IMR-90 (cell line): Measurements from ENCODE around the gene ASTN2. TPM values are rescaled to one million over a fixed set of nuclear protein-coding genes. Genes with fewer than 3 reads are reported as not detected.
A peak's percentile ranks its signal among the peaks of the same experiment; 100 is the strongest.

Source experiments
- ATAC-seq: fragments of 200-7000 bp; cut with Tn5 transposase; 2 replicates; pipeline ENCODE4 v1.9.1; 2020; ENCODE audit warnings: low read depth, mild to moderate bottlenecking, moderate library complexity
- BruUV-seq: library from RNA; stranded (reverse); fragments of 400-500 nt; replicated peaks from 2 replicates; lab custom pipeline; 2021; lab: Mats Ljungman, UMichigan
- CTCF ChIA-PET: fragments of 300-600 bp; formaldehyde crosslinking; extraction: SDS; loops from one replicate; lab custom pipeline; 2021; ENCODE audit warnings: antibody characterized with exemption; lab: Yijun Ruan, JAX
- POLR2A ChIA-PET: fragments of 300-600 bp; sonication (Branson Sonifier 250); formaldehyde crosslinking; loops from one replicate; lab custom pipeline; 2022; ENCODE audit warnings: antibody characterized with exemption; ENCODE audit not compliant: unreplicated experiment; lab: Charles Lee
- DNase-seq: peaks from one replicate; pipeline ENCODE4 v3.0.0; 2013
- H2AFZ ChIP-seq: replicated peaks from 2 replicates; pipeline ENCODE3; 2013; ENCODE audit warnings: low read length, mild to moderate bottlenecking; ENCODE audit not compliant: poor library complexity
- H2AK5ac ChIP-seq: 2 replicates; pipeline ENCODE4 v1.6.1; 2013; ENCODE audit warnings: low read depth, low read length, inconsistent platforms
- H2AK9ac ChIP-seq: replicated peaks from 2 replicates; pipeline ENCODE3; 2013; ENCODE audit warnings: mild to moderate bottlenecking, low read depth, low read length, moderate library complexity; ENCODE audit not compliant: poor library complexity
- H2BK120ac ChIP-seq: 2 replicates; pipeline ENCODE4 v1.6.1; 2013; ENCODE audit warnings: low read depth, low read length, inconsistent platforms
- H2BK15ac ChIP-seq: 3 replicates; pipeline ENCODE4 v1.6.1; 2013; ENCODE audit warnings: low read depth, low read length, inconsistent platforms
- H2BK20ac ChIP-seq: 2 replicates; pipeline ENCODE4 v1.6.1; 2013; ENCODE audit warnings: low read depth, mild to moderate bottlenecking, inconsistent platforms, low read length, moderate library complexity
- H2BK5ac ChIP-seq: 2 replicates; pipeline ENCODE4 v1.6.1; 2013; ENCODE audit warnings: mild to moderate bottlenecking, low read depth, low read length, inconsistent platforms; ENCODE audit not compliant: poor library complexity, severe bottlenecking
- H3K14ac ChIP-seq: replicated peaks from 2 replicates; pipeline ENCODE4 v1.6.1; 2013; ENCODE audit warnings: low read depth, low read length, inconsistent platforms
- H3K18ac ChIP-seq: 2 replicates; pipeline ENCODE4 v1.6.1; 2013; ENCODE audit warnings: low read depth, low read length, control low read depth
- H3K23ac ChIP-seq: 2 replicates; pipeline ENCODE4 v1.6.1; 2013; ENCODE audit warnings: low read depth, low read length, inconsistent platforms
- H3K27ac ChIP-seq: 2 replicates; pipeline ENCODE4 v1.5.1; 2013; ENCODE audit warnings: mild to moderate bottlenecking, control low read depth, low read length; ENCODE audit not compliant: insufficient read depth
- H3K27me3 ChIP-seq: 2 replicates; pipeline ENCODE4 v1.6.1; 2013; ENCODE audit warnings: low read length; ENCODE audit not compliant: control insufficient read depth, insufficient read depth
- H3K36me3 ChIP-seq: 2 replicates; pipeline ENCODE4 v1.6.1; 2013; ENCODE audit warnings: low read length, mixed read lengths; ENCODE audit not compliant: control insufficient read depth, insufficient read depth
- H3K4ac ChIP-seq: 2 replicates; pipeline ENCODE4 v1.6.1; 2013; ENCODE audit warnings: low read depth, low read length, inconsistent platforms
- H3K4me1 ChIP-seq: 2 replicates; pipeline ENCODE4 v1.6.1; 2013; ENCODE audit warnings: low read length, mixed read lengths; ENCODE audit not compliant: control insufficient read depth, insufficient read depth
- H3K4me2 ChIP-seq: 2 replicates; pipeline ENCODE4 v1.6.1; 2013; ENCODE audit warnings: low read depth, mild to moderate bottlenecking, control low read depth, low read length, moderate library complexity
- H3K4me3 ChIP-seq: 2 replicates; pipeline ENCODE4 v1.5.1; 2013; ENCODE audit warnings: low read depth, mild to moderate bottlenecking, control low read depth, low read length, moderate library complexity; ENCODE audit not compliant: insufficient read depth
- H3K56ac ChIP-seq: 2 replicates; pipeline ENCODE4 v1.6.1; 2013; ENCODE audit warnings: low read length, inconsistent platforms; ENCODE audit not compliant: insufficient read depth; ENCODE audit errors: extremely low read depth
- H3K79me1 ChIP-seq, 2 experiments: 2 replicates each; pipeline ENCODE4 v1.6.1; 2013; ENCODE audit warnings: low read length in 2 of 2, inconsistent platforms in 1 of 2, low read depth in 1 of 2
- H3K9ac ChIP-seq: 2 replicates; pipeline ENCODE4 v1.6.1; 2013; ENCODE audit warnings: low read depth, low read length, control low read depth
- H3K9me1 ChIP-seq: 2 replicates; pipeline ENCODE4 v1.6.1; 2013; ENCODE audit warnings: low read length, inconsistent platforms; ENCODE audit not compliant: insufficient read depth
- H3K9me3 ChIP-seq: 2 replicates; pipeline ENCODE4 v1.6.1; 2013; ENCODE audit warnings: low read length; ENCODE audit not compliant: control insufficient read depth, insufficient read depth
- H4K20me1 ChIP-seq: 2 replicates; pipeline ENCODE4 v1.6.1; 2013; ENCODE audit warnings: low read length, inconsistent platforms; ENCODE audit not compliant: insufficient read depth
- H4K5ac ChIP-seq: 2 replicates; pipeline ENCODE4 v1.6.1; 2013; ENCODE audit warnings: mild to moderate bottlenecking, low read depth, low read length, control low read depth
- H4K8ac ChIP-seq, 2 experiments: 2 replicates each; pipeline ENCODE4 v1.6.1; 2013; ENCODE audit warnings: low read depth in 2 of 2, low read length in 2 of 2, control low read depth in 1 of 2, inconsistent platforms in 1 of 2
- H4K91ac ChIP-seq: 2 replicates; pipeline ENCODE4 v1.6.1; 2013; ENCODE audit warnings: low read depth, low read length, inconsistent platforms; ENCODE audit not compliant: insufficient read depth
- BHLHE40 ChIP-seq: fragments of 150-350 bp; IDR thresholded peaks from 2 replicates; pipeline ENCODE4 v1.6.1; 2016; ENCODE audit warnings: mild to moderate bottlenecking, low read depth, low read length
- CEBPB ChIP-seq: IDR thresholded peaks from 2 replicates; pipeline ENCODE4 v1.6.1; 2012; ENCODE audit warnings: low read depth, low read length, improper control_type of control experiment
- CHD1 ChIP-seq: IDR thresholded peaks from 2 replicates; pipeline ENCODE4 v1.6.1; 2012; ENCODE audit warnings: low read depth, low read length, improper control_type of control experiment
- CTCF ChIP-seq: conservative IDR thresholded peaks from 2 replicates; pipeline ENCODE4 v1.5.1; 2012; ENCODE audit warnings: mild to moderate bottlenecking, low read depth, low read length, improper control_type of control experiment
- ELK1 ChIP-seq: fragments of 150-350 bp; IDR thresholded peaks from 2 replicates; pipeline ENCODE4 v1.6.1; 2016; ENCODE audit warnings: low read depth, mild to moderate bottlenecking, low read length, moderate library complexity, borderline replicate concordance
- FOS ChIP-seq: fragments of 150-350 bp; IDR thresholded peaks from 2 replicates; pipeline ENCODE4 v1.6.1; 2016; ENCODE audit warnings: low read depth, low read length
- MAFK ChIP-seq: IDR thresholded peaks from 2 replicates; pipeline ENCODE4 v1.6.1; 2012; ENCODE audit warnings: low read depth, low read length, improper control_type of control experiment
- MXI1 ChIP-seq: IDR thresholded peaks from 2 replicates; pipeline ENCODE4 v1.6.1; 2012; ENCODE audit warnings: low read depth, mild to moderate bottlenecking, low read length, moderate library complexity, borderline replicate concordance
- NFE2L2 ChIP-seq: fragments of 150-350 bp; IDR thresholded peaks from 2 replicates; pipeline ENCODE4 v1.6.1; 2016; ENCODE audit warnings: low read depth, mild to moderate bottlenecking, low read length
- POLR2A ChIP-seq: IDR thresholded peaks from 2 replicates; pipeline ENCODE4 v1.6.1; 2012; ENCODE audit warnings: mild to moderate bottlenecking, low read depth, low read length
- RAD21 ChIP-seq: IDR thresholded peaks from 2 replicates; pipeline ENCODE4 v1.6.1; 2012; ENCODE audit warnings: low read length, improper control_type of control experiment
- RCOR1 ChIP-seq: IDR thresholded peaks from 2 replicates; pipeline ENCODE4 v1.6.1; 2012; ENCODE audit warnings: mild to moderate bottlenecking, low read length, improper control_type of control experiment; ENCODE audit not compliant: insufficient replicate concordance
- SMC3 ChIP-seq: fragments of 150-350 bp; IDR thresholded peaks from 2 replicates; pipeline ENCODE4 v1.6.1; 2016; ENCODE audit warnings: low read depth, mild to moderate bottlenecking, antibody characterized with exemption, low read length, moderate library complexity
- USF2 ChIP-seq: fragments of 150-350 bp; IDR thresholded peaks from 2 replicates; pipeline ENCODE4 v1.6.1; 2017; ENCODE audit warnings: mild to moderate bottlenecking, antibody characterized with exemption, low read length, low read depth
- WGBS, 2 experiments: methylation state at CpG; one replicate each; pipeline versions ENCODE4 v1.1.5 to v1.1.7; 2013; ENCODE audit warnings: missing lambda C conversion rate in 2 of 2; ENCODE audit not compliant: insufficient read length in 1 of 2; ENCODE audit errors: extremely low coverage in 2 of 2; 5-methylcytosine and 5-hydroxymethylcytosine counted together
- dilution Hi-C: fragments of 300-500 bp; cut with HindIII; formaldehyde crosslinking; loops from one replicate; pipeline ENCODE4 v1.14.3; 2018; ENCODE audit warnings: low sequenced_read_pairs; ENCODE audit not compliant: unreplicated experiment
- in situ Hi-C: fragments of 300-500 bp; cut with MboI; formaldehyde crosslinking; loops from 3 replicates; pipeline ENCODE4 v1.14.3; 2019; ENCODE audit warnings: low sequenced_read_pairs, inconsistent platforms, mixed read lengths
- intact Hi-C: fragments of 100-400 bp; cut with micrococcal nuclease; formaldehyde crosslinking; loops from 2 replicates; pipeline ENCODE4 v1.10.0; 2022
- polyA plus RNA-seq, 3 experiments: library from polyadenylated mRNA; depleted of rRNA; stranded (reverse); fragments of >200 nt; gene quantifications; 2 replicates each; pipeline ENCODE4 v1.2.3, GENCODE V29; 2012; ENCODE audit warnings: low replicate concordance in 1 of 3
- total RNA-seq: library from RNA; depleted of rRNA; stranded (reverse); fragments of >200 nt; gene quantifications from 2 replicates; pipeline ENCODE4 v1.2.3, GENCODE V29; 2012

The ASTN2 gene
- total and polyA plus RNA-seq, 2 of the 4 experiments (the other 2 are of a cell fraction) = 3.8 to 6.8 TPM

- peak overlapping the region; percentile 44 for H2AFZ ChIP-seq
- no peaks in the 10 kb centered on the region for H3K79me1 ChIP-seq
- H3K4me1 ChIP-seq = peaks cover 5% of the 10 kb centered on the region
- peaks cover 3% of the 10 kb centered on the region; the same call in 1 of the 2 replicates for H3K9me1 ChIP-seq
- H2BK20ac ChIP-seq = no peak overlapping the region
- no peak overlapping the region for H3K9ac ChIP-seq
- H4K8ac ChIP-seq = no peak overlapping the region; a peak in 1 of 4 replicates
- no peaks in the 10 kb centered on the region for H3K36me3 ChIP-seq
- no TSS peak for BruUV-seq
- H2AK5ac ChIP-seq = no peak overlapping the region; the same call in 1 of the 2 replicates
- ATAC-seq = peak; percentile 91
- no peak overlapping the region; the same call in 1 of the 2 replicates for H4K5ac ChIP-seq
- no peak overlapping the region for H3K4me3 ChIP-seq
- H2AK9ac ChIP-seq = no peak overlapping the region
- H3K9me3 ChIP-seq = no peaks in the 10 kb centered on the region
- no peak overlapping the region for H4K91ac ChIP-seq
- no peak overlapping the region for H3K56ac ChIP-seq
- H3K18ac ChIP-seq = 0 out of 2 replicates have a peak overlapping the region, but pooled peaks have one; percentile 15
- H3K14ac ChIP-seq = no peak overlapping the region
- H4K20me1 ChIP-seq = no peaks in the 10 kb centered on the region
- H3K4me2 ChIP-seq = peak overlapping the region; percentile 23
- in situ Hi-C loops = no loop called here
- H3K27ac ChIP-seq = peak overlapping the region; percentile 31; the same call in 1 of the 2 replicates
- dilution Hi-C loops = no loop called here
- no peak overlapping the region for H2BK5ac ChIP-seq
- H3K4ac ChIP-seq = no peak overlapping the region; the same call in 1 of the 2 replicates
- H3K27me3 ChIP-seq = no peaks in the 10 kb centered on the region
- CTCF ChIA-PET = interaction anchor here (1.3 to 1.5 kb wide), 2 partner anchors 10 to 18 kb away, joined by 3 to 4 read pairs; no protein-coding TSS in a partner anchor
- DNase-seq = peak; percentile 75
- POLR2A ChIA-PET = interaction anchor here (0.5 kb wide), 1 partner anchor 20 kb away, joined by 4 read pairs; no protein-coding TSS in a partner anchor
- WGBS, 2 experiments = no CpG with 5 or more reads among the region's 3 CpGs
- no peak overlapping the region for H3K23ac ChIP-seq
- no peak overlapping the region for H2BK15ac ChIP-seq
- no peak overlapping the region for H2BK120ac ChIP-seq
- intact Hi-C loops = no loop called here
- no peak for TF ChIP-seq RAD21
- peak; percentile 42; the same call in 1 of the 2 replicates for TF ChIP-seq CEBPB
- TF ChIP-seq ELK1 = no peak
- TF ChIP-seq CTCF = no peak
- no peak for TF ChIP-seq MXI1
- TF ChIP-seq NFE2L2 = no peak
- TF ChIP-seq FOS = peak; percentile 52; the same call in 1 of the 2 replicates
- TF ChIP-seq MAFK = no peak
- TF ChIP-seq SMC3 = no peak
- TF ChIP-seq USF2 = no peak
- TF ChIP-seq RCOR1 = peak; percentile 19
- TF ChIP-seq CHD1 = no peak
- TF ChIP-seq BHLHE40 = peak; percentile 59
- TF ChIP-seq POLR2A = no peak
Observed at GRCh38 chr9:116450378-116451139, 964.3 kb downstream of the ASTN2 start.
